Transverse colon (tissue), 3 donors: Measurements from ENCODE around the gene EME1.

Source experiments
- CTCF ChIP-seq, 5 experiments: fragments of 200-600 bp in 3 of 5; fragments of 450-650 bp in 2 of 5; sonication (generic) in 3 of 5; IDR thresholded peaks; 1 replicate in 2 of 5; 2 replicates in 3 of 5; pipeline ENCODE4 v1.5.1; 2016 to 2017; ENCODE audit warnings: antibody characterized with exemption in 5 of 5, inconsistent platforms in 3 of 5, mild to moderate bottlenecking in 2 of 5, moderate library complexity in 1 of 5
- POLR2A ChIP-seq: fragments of 450-650 bp; IDR thresholded peaks from one replicate; pipeline ENCODE4 v1.6.1; 2016; ENCODE audit warnings: antibody characterized with exemption, mild to moderate bottlenecking, moderate library complexity

DNA sequence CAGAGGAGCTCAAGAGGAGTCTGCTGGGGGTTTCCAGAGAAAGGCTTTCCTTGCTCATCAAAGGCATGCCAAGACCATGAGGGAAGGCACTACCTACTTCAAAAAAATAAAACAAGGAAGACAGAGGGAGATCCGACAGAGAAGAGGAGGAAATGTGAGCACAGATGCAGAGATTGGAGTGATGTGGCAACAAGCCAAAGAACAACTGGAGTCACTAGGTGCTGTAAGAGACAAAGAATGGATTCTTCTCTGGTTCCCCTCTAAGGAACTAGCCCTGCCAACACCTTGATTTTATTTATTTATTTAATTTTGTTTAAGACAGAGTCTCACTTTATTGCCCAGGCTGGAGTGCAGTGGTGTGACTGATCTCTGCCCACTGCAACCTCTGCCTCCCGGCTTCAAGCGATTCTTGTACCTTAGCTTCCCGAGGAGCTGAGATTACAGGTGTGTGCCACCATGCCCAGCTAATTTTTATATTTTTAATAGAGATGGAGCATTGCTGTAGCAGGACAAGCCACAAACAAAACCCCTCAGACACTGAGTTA lies 39.2 kb downstream of the EME1 start:
- TF ChIP-seq CTCF (IDR thresholded peaks at IDR 0.05), result no peak
- no peak for TF ChIP-seq POLR2A
